Keratinocyte (primary cell): Measurements from ENCODE around the gene ATXN7L1. TPM values are rescaled to one million over a fixed set of nuclear protein-coding genes. Genes with fewer than 3 reads are reported as not detected.
A peak's percentile ranks its signal among the peaks of the same experiment; 100 is the strongest.

ENCODE experiments used
- DNase-seq: peaks from one replicate; pipeline ENCODE4 v3.0.0-alpha.2; 2011; ENCODE audit warnings: low read depth, missing footprints, low spot score
- FAIRE-seq: peaks from 2 replicates; lab custom pipeline; 2011; peaks lifted over from hg19 to GRCh38; lab: Jason Lieb, UNC
- H2AFZ ChIP-seq: 2 replicates; pipeline ENCODE4 v1.6.0; 2012; ENCODE audit warnings: low read length, control low read depth, inconsistent platforms; ENCODE audit not compliant: control insufficient read depth
- H3K27ac ChIP-seq: 2 replicates; pipeline ENCODE4 v1.5.1; 2011; ENCODE audit warnings: low read length; ENCODE audit not compliant: control insufficient read depth, insufficient read depth
- H3K27me3 ChIP-seq: 3 replicates; pipeline ENCODE4 v1.6.0; 2011; ENCODE audit warnings: low read length; ENCODE audit not compliant: control insufficient read depth, insufficient read depth; ENCODE audit errors: extremely low read depth
- H3K36me3 ChIP-seq, 2 experiments: 2 replicates in 1 of 2; 3 replicates in 1 of 2; pipeline ENCODE4 v1.5.1; 2011; ENCODE audit warnings: low read length in 2 of 2, mild to moderate bottlenecking in 1 of 2; ENCODE audit not compliant: control insufficient read depth in 2 of 2, insufficient read depth in 2 of 2; ENCODE audit errors: extremely low read depth in 1 of 2
- H3K4me1 ChIP-seq: 3 replicates; pipeline ENCODE4 v1.5.1; 2011; ENCODE audit warnings: low read length; ENCODE audit not compliant: control insufficient read depth, insufficient read depth; ENCODE audit errors: extremely low read depth
- H3K4me2 ChIP-seq: 3 replicates; pipeline ENCODE4 v1.6.0; 2011; ENCODE audit warnings: low read depth, low read length; ENCODE audit not compliant: control insufficient read depth, insufficient read depth; ENCODE audit errors: extremely low read depth
- H3K4me3 ChIP-seq, 3 experiments: fragments of 200-600 bp in 1 of 3; sonication (generic) in 1 of 3; 2 replicates in 2 of 3; 3 replicates in 1 of 3; pipeline ENCODE4 v1.5.1; 2011 to 2016; ENCODE audit warnings: low read length in 3 of 3, mild to moderate bottlenecking in 3 of 3, control low read depth in 2 of 3, inconsistent platforms in 1 of 3, low read depth in 1 of 3, mixed read lengths in 1 of 3, mixed run types in 1 of 3, moderate library complexity in 1 of 3; ENCODE audit not compliant: control insufficient read depth in 2 of 3, insufficient read depth in 2 of 3; ENCODE audit errors: extremely low read depth in 1 of 3
- H3K79me2 ChIP-seq: 2 replicates; pipeline ENCODE4 v1.6.0; 2012; ENCODE audit warnings: low read length; ENCODE audit not compliant: control insufficient read depth, insufficient read depth
- H3K9ac ChIP-seq: 3 replicates; pipeline ENCODE4 v1.6.0; 2011; ENCODE audit warnings: low read length; ENCODE audit not compliant: control insufficient read depth, insufficient read depth; ENCODE audit errors: extremely low read depth
- H3K9me1 ChIP-seq: 3 replicates; pipeline ENCODE4 v1.6.0; 2011; ENCODE audit warnings: low read length; ENCODE audit not compliant: control insufficient read depth, insufficient read depth; ENCODE audit errors: extremely low read depth
- H3K9me3 ChIP-seq: 2 replicates; pipeline ENCODE4 v1.5.1; 2012; ENCODE audit warnings: low read depth, low read length; ENCODE audit not compliant: control insufficient read depth
- H4K20me1 ChIP-seq: 3 replicates; pipeline ENCODE4 v1.6.0; 2011; ENCODE audit warnings: low read length; ENCODE audit not compliant: control insufficient read depth, insufficient read depth; ENCODE audit errors: extremely low read depth
- EZH2 ChIP-seq: IDR thresholded peaks from one replicate; pipeline ENCODE4 v1.6.1; 2012; ENCODE audit warnings: inconsistent platforms, mild to moderate bottlenecking, low read length, moderate library complexity
- dilution Hi-C: fragments of 300-500 bp; cut with MboI; formaldehyde crosslinking; loops from one replicate; pipeline ENCODE4 v1.7.0; 2020; ENCODE audit warnings: low sequenced_read_pairs; ENCODE audit not compliant: extremely low pct_ligation_motif_present
- polyA plus RNA-seq, 5 experiments: library from polyadenylated mRNA; depleted of rRNA in 3 of 5; stranded (reverse) in 3 of 5; stranded (forward) in 1 of 5; unstranded in 1 of 5; fragments of >200 nt; gene quantifications; 1 replicate in 1 of 5; 2 replicates in 3 of 5; 3 replicates in 1 of 5; pipeline versions ENCODE4 v1.2.1 to v1.2.3, GENCODE V29; 2011 to 2012; ENCODE audit warnings: missing spikeins in 2 of 5, low read depth in 1 of 5, low replicate concordance in 1 of 5
- TF ChIP-seq, protein P1 (sequence below), 3 experiments: IDR thresholded peaks in 1 of 3; conservative IDR thresholded peaks in 1 of 3; optimal IDR thresholded peaks in 1 of 3; 2 replicates in 2 of 3; 3 replicates in 1 of 3; pipeline versions ENCODE3 to v1.5.1; 2011; ENCODE audit warnings: low read length in 3 of 3, mild to moderate bottlenecking in 3 of 3, moderate library complexity in 2 of 3, control low read depth in 1 of 3, inconsistent platforms in 1 of 3; ENCODE audit not compliant: insufficient read depth in 2 of 3; ENCODE audit errors: extremely low read depth in 1 of 3

Gene ATXN7L1
- polyA plus RNA-seq, 1 donor (not counting 4 experiments of a cell fraction or from before 2014, with no cell fraction given), result 4.8 TPM

DNA sequence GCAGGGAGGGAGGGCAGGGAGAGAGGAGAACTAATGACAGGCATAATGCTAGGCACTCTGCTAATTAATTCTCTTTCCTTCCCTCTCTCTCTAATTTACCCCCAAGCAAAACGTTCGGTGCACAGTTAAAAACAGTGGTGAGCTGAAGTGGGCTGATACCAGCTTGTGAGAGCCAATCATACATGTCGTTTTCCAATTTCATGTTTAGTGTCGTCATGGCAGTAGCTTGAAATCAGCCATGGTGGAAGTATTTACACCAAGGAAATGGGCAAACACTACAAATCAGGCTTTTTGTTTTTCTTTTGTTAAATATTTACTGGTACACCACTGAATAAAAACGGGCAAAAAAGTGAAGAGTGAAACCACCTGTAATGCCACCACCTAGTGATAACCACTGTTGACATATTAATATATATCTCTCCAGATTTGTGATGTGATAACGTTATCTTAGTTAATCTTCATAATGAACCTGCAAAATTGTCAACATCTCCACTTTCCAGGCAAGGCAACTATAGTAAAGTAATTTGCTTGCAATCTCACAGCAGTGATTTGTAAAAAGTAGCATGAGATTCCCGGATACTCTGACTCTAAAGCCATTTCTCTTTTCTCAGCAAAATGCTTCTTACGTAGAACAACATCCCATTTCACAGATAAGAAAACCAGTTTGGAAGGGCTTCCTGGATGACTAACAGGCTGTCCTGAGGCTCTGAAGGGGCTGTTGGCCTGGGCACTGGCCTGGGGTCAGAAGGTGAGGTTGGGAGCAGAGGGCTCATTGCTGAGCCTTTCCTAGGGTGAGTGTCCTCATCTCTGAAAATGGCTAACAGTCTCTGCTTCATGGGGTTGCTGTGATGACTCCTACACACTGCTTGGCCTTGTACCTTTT is 83.7 kb downstream of the ATXN7L1 start:
- no peaks in the 10 kb centered on the region for H3K27me3 ChIP-seq
- no peak overlapping the region for H3K27ac ChIP-seq
- no peaks in the 10 kb centered on the region for H3K79me2 ChIP-seq
- H3K9me1 ChIP-seq, result peaks cover 2% of the 10 kb centered on the region
- no peak for DNase-seq
- no peak overlapping the region for H2AFZ ChIP-seq
- H3K9ac ChIP-seq, result no peak overlapping the region
- no peaks in the 10 kb centered on the region for H4K20me1 ChIP-seq
- H3K4me1 ChIP-seq, result peaks cover 41% of the 10 kb centered on the region
- H3K4me3 ChIP-seq, result no peak overlapping the region
- TF ChIP-seq, protein P1, sequence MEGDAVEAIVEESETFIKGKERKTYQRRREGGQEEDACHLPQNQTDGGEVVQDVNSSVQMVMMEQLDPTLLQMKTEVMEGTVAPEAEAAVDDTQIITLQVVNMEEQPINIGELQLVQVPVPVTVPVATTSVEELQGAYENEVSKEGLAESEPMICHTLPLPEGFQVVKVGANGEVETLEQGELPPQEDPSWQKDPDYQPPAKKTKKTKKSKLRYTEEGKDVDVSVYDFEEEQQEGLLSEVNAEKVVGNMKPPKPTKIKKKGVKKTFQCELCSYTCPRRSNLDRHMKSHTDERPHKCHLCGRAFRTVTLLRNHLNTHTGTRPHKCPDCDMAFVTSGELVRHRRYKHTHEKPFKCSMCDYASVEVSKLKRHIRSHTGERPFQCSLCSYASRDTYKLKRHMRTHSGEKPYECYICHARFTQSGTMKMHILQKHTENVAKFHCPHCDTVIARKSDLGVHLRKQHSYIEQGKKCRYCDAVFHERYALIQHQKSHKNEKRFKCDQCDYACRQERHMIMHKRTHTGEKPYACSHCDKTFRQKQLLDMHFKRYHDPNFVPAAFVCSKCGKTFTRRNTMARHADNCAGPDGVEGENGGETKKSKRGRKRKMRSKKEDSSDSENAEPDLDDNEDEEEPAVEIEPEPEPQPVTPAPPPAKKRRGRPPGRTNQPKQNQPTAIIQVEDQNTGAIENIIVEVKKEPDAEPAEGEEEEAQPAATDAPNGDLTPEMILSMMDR (optimal IDR thresholded peaks at IDR 0.05 in 1 of 3, IDR thresholded peaks at IDR 0.05 in 1 of 3, conservative IDR thresholded peaks at IDR 0.05 in 1 of 3; ENCODE audit: extremely low read depth in 1 of 3, insufficient read depth in 2 of 3, low read length in 3 of 3), result no peak
- TF ChIP-seq EZH2, result no peak
- dilution Hi-C loops, result no loop called here
- peak overlapping the region; percentile 46 for H3K4me2 ChIP-seq
- no peaks in the 10 kb centered on the region for H3K9me3 ChIP-seq
- no peak for FAIRE-seq
- H3K36me3 ChIP-seq, result no peaks in the 10 kb centered on the region

DNA sequence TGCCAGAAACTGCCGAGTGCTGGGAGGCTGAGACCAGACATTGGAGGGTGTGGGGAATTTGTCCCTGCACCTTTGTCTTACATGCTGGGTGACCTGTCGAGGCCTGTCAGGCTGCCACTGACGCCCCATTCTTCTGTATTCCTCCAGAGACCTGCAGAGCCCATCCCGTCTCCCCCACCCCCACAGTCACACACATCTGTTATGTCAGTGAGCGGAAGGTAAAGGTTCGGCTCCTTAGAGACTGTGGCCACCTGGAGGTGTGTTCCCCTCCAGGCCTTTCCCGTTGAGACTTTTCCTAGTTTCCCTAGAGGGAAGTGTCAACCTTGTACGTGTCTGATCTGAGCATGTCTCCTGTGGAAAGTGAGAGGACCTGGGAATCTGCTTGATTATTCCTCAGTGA is 84.5 kb downstream of the ATXN7L1 start:
- Histone ChIP-seq H3K27me3 (no peaks in the 10 kb centered on the region), H4K20me1 (no peaks in the 10 kb centered on the region), H3K27ac (peak overlapping the region; percentile 28), H3K4me1 (peaks cover 49% of the 10 kb centered on the region), H2AFZ (no peak overlapping the region), H3K4me2 (peak overlapping the region; percentile 46), H3K4me3 (no peak overlapping the region), H3K79me2 (no peaks in the 10 kb centered on the region), H3K9me1 (peaks cover 2% of the 10 kb centered on the region), H3K9me3 (no peaks in the 10 kb centered on the region), H3K36me3 (no peaks in the 10 kb centered on the region), H3K9ac (no peak overlapping the region)
- FAIRE-seq, result peak; percentile 48
- dilution Hi-C loops, result no loop called here
- TF ChIP-seq, protein P1 (optimal IDR thresholded peaks at IDR 0.05 in 1 of 3, IDR thresholded peaks at IDR 0.05 in 1 of 3, conservative IDR thresholded peaks at IDR 0.05 in 1 of 3; ENCODE audit: extremely low read depth in 1 of 3, insufficient read depth in 2 of 3, low read length in 3 of 3), result peak in 1 of 3 experiments; percentile 8
- TF ChIP-seq EZH2, result no peak
- DNase-seq, result peak; percentile 73
